Measurements from ENCODE around the gene PTPRK. TPM values are rescaled to one million over a fixed set of nuclear protein-coding genes. Genes with fewer than 3 reads are reported as not detected.

The PTPRK gene
- total RNA-seq, 4 donors from 2014 or later = 34.6 to 56.5 (median 47.0) TPM

GRCh38 chr6:128250370-128251070 is 269.9 kb downstream of the PTPRK start:
- intact Hi-C loops (cut with DNase I) = no loop called here
- no peak for DNase-seq
- 90 to 96% methylated on average over 1 of the region's 1 CpG for WGBS, 2 donors
- Histone ChIP-seq H3K27me3 (no peaks in the 10 kb centered on the region), H3K9me3 (no peaks in the 10 kb centered on the region), H3K36me3 (no peaks in the 10 kb centered on the region), H3K4me1 (no peaks in the 10 kb centered on the region), H3K27ac (no peak overlapping the region), H3K4me3 (replicated peaks in 1 of 3) (no peak overlapping the region)
- TF ChIP-seq POLR2A (IDR thresholded peaks at IDR 0.05) = no peak
- no peak for TF ChIP-seq CTCF (IDR thresholded peaks at IDR 0.05)

- intact Hi-C loops (cut with DNase I) = no loop called here
- Histone ChIP-seq H3K4me1 (no peaks in the 10 kb centered on the region), H3K4me3 (replicated peaks in 1 of 3) (no peak overlapping the region), H3K27ac (no peak overlapping the region), H3K27me3 (no peaks in the 10 kb centered on the region), H3K9me3 (no peaks in the 10 kb centered on the region), H3K36me3 (no peaks in the 10 kb centered on the region)
- DNase-seq = no peak
- WGBS, 2 donors = 97 to 98% methylated on average over 4 of the region's 4 CpGs
- TF ChIP-seq CTCF (IDR thresholded peaks at IDR 0.05) = no peak
- no peak for TF ChIP-seq POLR2A (IDR thresholded peaks at IDR 0.05)
Measured at GRCh38 chr6:128249429-128249828, 271.0 kb downstream of the PTPRK start.

GRCh38 chr6:128246472-128247260 is 273.7 kb downstream of the PTPRK start:
- Histone ChIP-seq H3K27ac (no peak overlapping the region), H3K36me3 (no peaks in the 10 kb centered on the region), H3K9me3 (no peaks in the 10 kb centered on the region), H3K27me3 (no peaks in the 10 kb centered on the region), H3K4me3 (replicated peaks in 1 of 3) (no peak overlapping the region), H3K4me1 (no peaks in the 10 kb centered on the region)
- intact Hi-C loops (cut with DNase I) = no loop called here
- WGBS, 2 donors = 86% methylated on average over 7 of the region's 7 CpGs
- no peak for DNase-seq
- no peak for TF ChIP-seq POLR2A (IDR thresholded peaks at IDR 0.05)
- TF ChIP-seq CTCF (IDR thresholded peaks at IDR 0.05) = no peak

- H3K9me3 ChIP-seq = no peaks in the 10 kb centered on the region
- H3K4me1 ChIP-seq = no peaks in the 10 kb centered on the region
- 84 to 92% methylated on average over 2 of the region's 2 CpGs for WGBS, 2 donors
- no peak overlapping the region for H3K4me3 ChIP-seq (replicated peaks in 1 of 3)
- intact Hi-C loops (cut with DNase I) = no loop called here
- no peaks in the 10 kb centered on the region for H3K36me3 ChIP-seq
- no peak for DNase-seq
- no peak overlapping the region for H3K27ac ChIP-seq
- no peak for TF ChIP-seq POLR2A (IDR thresholded peaks at IDR 0.05)
- TF ChIP-seq CTCF (IDR thresholded peaks at IDR 0.05) = no peak
- H3K27me3 ChIP-seq = no peaks in the 10 kb centered on the region
Measured at GRCh38 chr6:128244751-128245405, 275.5 kb downstream of the PTPRK start.

All from thyroid gland (tissue), 4 donors.